ENCODE data around the gene ITPKC.
A peak's percentile ranks its signal among the peaks of the same experiment; 100 is the strongest.

ITPKC gene

GRCh38 chr19:40740747-40741146 lies 23.8 kb downstream of the ITPKC start:
- DNase-seq (ENCODE audit: low spot score) = no peak

GRCh38 chr19:40741527-40742390 lies 24.8 kb downstream of the ITPKC start:
- no peak for DNase-seq (ENCODE audit: low spot score)

DNA sequence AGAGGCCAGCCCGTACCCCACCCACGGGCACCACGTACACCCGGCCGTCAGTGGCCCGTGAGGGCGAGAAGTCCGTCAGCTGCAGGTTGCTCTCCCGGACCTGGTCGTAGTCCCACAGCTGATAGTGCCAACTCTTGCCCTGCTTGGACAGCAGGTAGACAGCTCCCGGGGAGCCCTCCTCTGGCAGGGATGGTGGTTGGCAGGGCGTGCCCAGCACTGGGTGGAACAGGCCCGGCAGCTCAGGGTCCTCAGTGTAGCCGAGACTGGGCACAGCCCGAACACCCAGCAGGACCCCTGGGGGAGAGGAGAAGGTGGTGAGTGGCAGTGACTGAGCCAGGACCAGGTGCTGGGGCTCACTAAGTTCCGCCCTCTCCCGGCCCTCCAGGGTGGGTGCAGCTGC lies 25.6 kb downstream of the ITPKC start:
- DNase-seq (ENCODE audit: low spot score) = no peak

- DNase-seq (ENCODE audit: low spot score) = no peak
These were observed 26.0 kb downstream of the ITPKC start for GRCh38 chr19:40742886-40743285.

- DNase-seq (ENCODE audit: low spot score) = no peak
These were observed 27.0 kb downstream of the ITPKC start for GRCh38 chr19:40743926-40744325.

DNA sequence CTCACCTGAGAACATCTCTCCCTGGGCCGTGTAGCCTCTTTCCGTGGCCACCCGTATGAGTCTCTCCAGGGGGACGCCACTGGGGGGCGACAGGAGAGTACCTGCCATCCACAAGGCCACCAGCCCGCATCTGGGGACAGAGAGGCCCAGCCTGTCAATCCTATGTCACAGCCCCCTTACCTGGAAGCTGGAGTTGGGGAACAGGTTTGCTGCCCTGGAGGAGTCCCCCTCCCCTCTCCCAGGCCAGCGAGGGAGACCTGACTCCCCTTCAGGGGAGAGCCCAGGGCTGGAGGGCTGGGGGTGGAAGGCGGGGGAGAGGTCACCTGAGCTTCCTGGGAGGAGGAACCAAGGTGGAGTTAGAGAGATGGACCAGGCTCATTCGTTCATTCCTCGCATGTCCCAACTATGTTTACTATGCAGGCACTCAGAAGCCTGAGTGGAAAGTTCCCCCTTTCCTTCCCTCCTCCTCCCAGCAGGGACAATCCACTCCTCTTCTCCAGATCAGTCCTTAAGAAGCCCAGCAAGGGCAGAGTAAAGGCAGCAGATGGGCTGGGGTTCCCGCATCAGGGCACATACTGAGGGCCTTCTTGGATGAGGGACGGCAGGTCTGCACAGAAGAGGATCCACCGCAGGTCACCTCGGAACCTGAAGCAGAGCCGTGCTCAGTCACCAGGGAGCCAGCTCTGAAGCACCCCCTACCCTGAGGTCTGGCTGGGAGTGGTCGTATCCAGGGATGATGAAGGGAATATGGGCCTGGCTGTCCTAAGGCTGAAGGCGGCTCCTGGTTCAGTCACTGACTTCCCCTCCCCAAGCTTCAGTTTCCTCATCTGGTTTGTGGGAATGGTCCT lies 27.9 kb downstream of the ITPKC start:
- no peak for DNase-seq (ENCODE audit: low spot score)

- no peak for DNase-seq (ENCODE audit: low spot score)
These were observed 28.5 kb downstream of the ITPKC start for GRCh38 chr19:40745402-40745780.

DNA sequence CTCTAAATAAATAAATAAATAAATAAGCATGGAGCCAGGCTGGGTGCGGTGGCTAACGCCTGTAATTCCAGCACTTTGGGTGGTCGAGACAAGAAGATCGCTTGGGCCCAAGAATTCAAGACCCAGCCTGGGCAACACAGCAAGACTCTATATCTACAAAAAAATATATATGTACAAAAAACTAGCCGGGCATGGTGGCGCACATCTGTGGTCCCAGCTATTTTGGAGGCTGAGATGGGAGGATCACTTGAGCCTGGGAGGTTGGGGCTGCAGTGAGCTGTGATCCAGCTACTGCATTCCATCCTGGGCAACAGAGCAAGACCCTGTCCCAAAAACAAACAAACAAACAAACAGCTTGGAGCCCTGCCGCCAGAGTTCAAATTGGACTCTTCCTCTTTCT lies 30.6 kb downstream of the ITPKC start:
- DNase-seq (ENCODE audit: low spot score) = no peak

DNA sequence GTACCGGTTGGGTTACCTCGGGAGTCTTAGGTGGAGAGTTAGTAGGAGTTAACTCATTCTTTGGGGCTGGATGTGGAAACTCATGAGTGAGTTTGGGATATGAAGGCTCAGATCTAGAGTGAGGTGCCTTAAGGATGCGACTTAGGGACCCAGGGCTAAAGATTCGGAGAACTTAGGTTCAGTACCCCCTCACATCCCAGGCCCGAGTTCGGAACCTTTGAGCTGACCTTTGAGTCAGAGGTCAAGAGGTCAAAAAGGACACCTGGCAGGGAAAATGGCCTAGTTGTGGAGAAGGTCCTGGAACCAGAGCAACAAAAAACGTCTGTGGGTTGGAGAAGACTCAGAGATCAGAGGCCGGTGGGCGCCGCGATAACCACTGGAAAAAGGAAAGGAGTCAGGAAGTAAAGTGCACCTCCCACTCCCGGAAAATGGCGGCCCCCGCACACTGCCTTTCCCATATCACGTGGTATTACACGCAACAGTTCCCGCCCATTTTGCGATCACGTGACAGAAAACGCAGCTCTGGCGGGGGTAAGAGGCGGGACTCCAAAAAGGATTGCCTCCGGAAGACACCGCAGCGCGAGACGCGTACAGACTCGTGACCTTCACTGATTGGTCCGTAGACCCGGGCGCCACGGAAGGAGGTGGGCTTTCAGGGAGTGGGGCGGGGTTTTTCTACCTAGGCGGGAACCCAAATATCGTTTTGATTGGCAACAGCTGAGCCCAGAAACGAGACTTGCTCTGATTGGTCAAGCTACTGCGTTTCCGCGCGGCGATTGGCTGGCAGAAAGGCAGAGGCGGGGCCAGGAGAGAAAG lies 33.4 kb downstream of the ITPKC start, which contains the start of gene ACTMAP:
Gene ACTMAP (minus strand): TSS at position 420 of the 816 bp plus-strand sequence. CDS start 674 bp downstream, outside the sequence.
- peak; percentile 100 for DNase-seq (ENCODE audit: low spot score)

DNA sequence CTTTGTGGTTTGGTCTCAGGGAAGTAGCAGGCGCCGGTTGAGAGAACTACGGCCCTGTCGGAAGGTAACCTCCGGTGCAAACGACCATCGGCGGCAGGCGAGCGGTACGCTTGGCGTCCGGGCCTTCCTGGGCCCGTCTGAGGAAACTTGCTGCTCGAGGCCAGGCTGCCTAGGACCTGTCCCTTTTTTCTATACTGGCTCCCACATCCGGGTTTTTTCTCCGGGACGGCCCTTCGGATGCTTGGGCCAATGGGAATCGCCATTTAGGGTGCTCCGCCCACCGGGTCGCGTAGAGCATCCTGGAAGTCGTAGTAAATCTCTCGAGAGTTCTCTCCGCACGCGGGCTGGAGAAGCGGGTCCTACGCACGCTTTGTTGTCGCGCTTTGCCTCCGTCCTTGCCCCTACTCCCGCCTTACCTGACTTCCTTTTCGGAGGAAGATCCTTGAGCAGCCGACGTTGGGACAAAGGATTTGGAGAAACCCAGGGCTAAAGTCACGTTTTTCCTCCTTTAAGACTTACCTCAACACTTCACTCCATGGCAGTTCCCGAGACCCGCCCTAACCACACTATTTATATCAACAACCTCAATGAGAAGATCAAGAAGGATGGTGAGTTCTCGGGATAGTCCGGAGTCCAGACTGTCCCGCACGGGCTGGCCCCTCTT lies 34.1 kb downstream of the ITPKC start, which contains the start of gene SNRPA:
Gene SNRPA (plus strand): TSS at position 330 of the 664 bp plus-strand sequence. CDS start 206 bp downstream, at position 536.
- peak; percentile 98 for DNase-seq (ENCODE audit: low spot score)

GRCh38 chr19:40752257-40752781 lies 35.4 kb downstream of the ITPKC start:
- DNase-seq (ENCODE audit: low spot score) = no peak

GRCh38 chr19:40754611-40755247 lies 37.8 kb downstream of the ITPKC start:
- peak; percentile 72 for DNase-seq (ENCODE audit: low spot score)

GRCh38 chr19:40755248-40755624 lies 38.3 kb downstream of the ITPKC start:
- DNase-seq (ENCODE audit: low spot score) = no peak

- DNase-seq (ENCODE audit: low spot score) = no peak
These were observed 38.9 kb downstream of the ITPKC start for GRCh38 chr19:40755791-40756190.

GRCh38 chr19:40756502-40757110 lies 39.7 kb downstream of the ITPKC start:
- DNase-seq (ENCODE audit: low spot score) = no peak

- DNase-seq (ENCODE audit: low spot score) = no peak
These were observed 41.6 kb downstream of the ITPKC start for GRCh38 chr19:40758491-40758890.

DNA sequence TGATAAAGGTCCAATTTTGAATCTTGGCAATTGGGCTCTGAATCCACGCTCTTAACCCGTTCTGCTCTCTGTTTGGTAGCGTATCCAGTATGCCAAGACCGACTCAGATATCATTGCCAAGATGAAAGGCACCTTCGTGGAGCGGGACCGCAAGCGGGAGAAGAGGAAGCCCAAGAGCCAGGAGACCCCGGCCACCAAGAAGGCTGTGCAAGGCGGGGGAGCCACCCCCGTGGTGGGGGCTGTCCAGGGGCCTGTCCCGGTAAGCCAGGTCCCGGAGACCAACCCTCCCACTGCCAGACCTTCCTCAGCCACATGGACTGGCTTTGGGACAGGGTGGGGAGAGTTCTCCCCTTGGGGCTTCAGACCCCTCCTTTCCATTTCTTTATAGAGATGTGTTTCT lies 42.4 kb downstream of the ITPKC start:
- no peak for DNase-seq (ENCODE audit: low spot score)

GRCh38 chr19:40762754-40763470 lies 46.0 kb downstream of the ITPKC start:
- no peak for DNase-seq (ENCODE audit: low spot score)

DNA sequence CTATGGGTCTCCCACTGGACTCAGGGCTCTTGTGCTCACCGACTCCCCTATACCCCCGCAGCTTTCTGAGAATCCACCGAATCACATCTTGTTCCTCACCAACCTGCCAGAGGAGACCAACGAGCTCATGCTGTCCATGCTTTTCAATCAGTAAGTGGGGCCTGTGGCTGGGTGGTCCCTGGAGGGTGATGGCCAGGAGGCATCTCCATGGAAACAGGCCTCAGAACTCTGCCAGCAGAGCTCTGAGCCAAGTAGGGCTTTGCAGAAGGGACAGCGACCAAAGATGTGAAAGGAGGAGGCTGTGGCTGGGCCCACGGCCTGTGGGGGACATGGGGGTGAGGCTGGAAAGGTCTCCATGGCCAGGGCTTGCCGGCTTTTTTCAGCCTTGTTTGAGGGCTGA lies 46.6 kb downstream of the ITPKC start:
- no peak for DNase-seq (ENCODE audit: low spot score)

DNA sequence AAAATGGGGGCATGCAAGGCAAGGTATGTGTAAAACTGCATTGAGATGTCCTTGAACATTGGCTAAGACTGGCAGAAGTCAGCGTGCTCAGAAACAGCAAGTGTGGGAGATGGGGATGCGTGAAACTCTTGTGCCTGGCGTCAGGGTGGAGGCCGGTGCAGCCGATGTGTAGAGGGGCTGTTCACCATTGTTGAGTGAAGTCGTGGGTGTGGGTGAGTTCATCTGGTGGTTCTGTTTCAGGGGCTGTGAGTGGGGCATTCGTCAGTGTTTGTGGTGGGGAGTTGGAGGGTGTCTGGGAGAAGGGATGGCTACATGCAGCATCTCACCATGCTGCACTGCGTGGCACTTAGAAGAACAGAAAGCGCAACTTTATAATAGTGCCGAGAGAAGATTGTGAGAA lies 47.1 kb downstream of the ITPKC start:
- no peak for DNase-seq (ENCODE audit: low spot score)
